Type B pancreatic cell (in vitro differentiated cells): ENCODE data around the gene CDH20. TPM values are rescaled to one million over a fixed set of nuclear protein-coding genes. Genes with fewer than 3 reads are reported as not detected.

ENCODE experiments used
- DNase-seq: peaks from one replicate; pipeline ENCODE4 v3.0.0; 2021; ENCODE audit warnings: mixed read lengths; ENCODE audit not compliant: unreplicated experiment; ENCODE audit errors: extremely low spot score
- H3K27ac Mint-ChIP-seq: 2 replicates; pipeline ENCODE4 v1.8.0; 2021; ENCODE audit warnings: mild to moderate bottlenecking, mixed read lengths
- H3K27me3 Mint-ChIP-seq: 2 replicates; pipeline ENCODE4 v1.8.0; 2021; ENCODE audit warnings: mixed read lengths
- H3K36me3 Mint-ChIP-seq: 2 replicates; pipeline ENCODE4 v1.8.0; 2021; ENCODE audit warnings: mixed read lengths
- H3K4me1 Mint-ChIP-seq: one replicate; pipeline ENCODE4 v1.8.0; 2021; ENCODE audit warnings: mixed read lengths; ENCODE audit not compliant: unreplicated experiment
- H3K4me3 Mint-ChIP-seq: 2 replicates; pipeline ENCODE4 v1.8.0; 2021; ENCODE audit warnings: mild to moderate bottlenecking, mixed read lengths
- H3K9me3 Mint-ChIP-seq: 2 replicates; pipeline ENCODE4 v1.8.0; 2021; ENCODE audit warnings: mixed read lengths
- CTCF ChIP-seq: fragments of 200-600 bp; sonication (generic); conservative IDR thresholded peaks from 2 replicates; pipeline ENCODE4 v1.5.0; 2021; ENCODE audit warnings: antibody characterized with exemption, mild to moderate bottlenecking
- total RNA-seq: library from RNA; stranded (reverse); gene quantifications from 2 replicates; pipeline ENCODE4 v1.2.1, GENCODE V29; 2021; ENCODE audit warnings: low replicate concordance

The CDH20 gene
- total RNA-seq, 1 donor from 2014 or later: 1.6 TPM

GRCh38 chr18:61340148-61340547 is 6.9 kb downstream of the CDH20 start:
- Mint-ChIP-seq H3K36me3 (no peaks in the 10 kb centered on the region), H3K27me3 (peaks cover 30% of the 10 kb centered on the region), H3K9me3 (no peaks in the 10 kb centered on the region), H3K4me1 (peaks cover 7% of the 10 kb centered on the region), H3K27ac (no peak overlapping the region), H3K4me3 (no peak overlapping the region)
- DNase-seq: no peak
- no peak for TF ChIP-seq CTCF

- no peak overlapping the region for H3K27ac Mint-ChIP-seq
- H3K36me3 Mint-ChIP-seq: no peaks in the 10 kb centered on the region
- DNase-seq: no peak
- H3K4me3 Mint-ChIP-seq: no peak overlapping the region
- H3K9me3 Mint-ChIP-seq: no peaks in the 10 kb centered on the region
- TF ChIP-seq CTCF: no peak
- H3K4me1 Mint-ChIP-seq: no peaks in the 10 kb centered on the region
- H3K27me3 Mint-ChIP-seq: no peaks in the 10 kb centered on the region
Measured at GRCh38 chr18:61348230-61348629, 15.0 kb downstream of the CDH20 start.

GRCh38 chr18:61350578-61350977 is 17.3 kb downstream of the CDH20 start:
- no peak for DNase-seq
- Mint-ChIP-seq H3K9me3 (no peaks in the 10 kb centered on the region), H3K27me3 (no peaks in the 10 kb centered on the region), H3K4me3 (no peak overlapping the region), H3K4me1 (no peaks in the 10 kb centered on the region), H3K36me3 (no peaks in the 10 kb centered on the region), H3K27ac (no peak overlapping the region)
- TF ChIP-seq CTCF: no peak

- H3K27me3 Mint-ChIP-seq: no peaks in the 10 kb centered on the region
- no peak for TF ChIP-seq CTCF
- H3K27ac Mint-ChIP-seq: peak overlapping the region; percentile 31
- H3K36me3 Mint-ChIP-seq: no peaks in the 10 kb centered on the region
- no peak for DNase-seq
- H3K9me3 Mint-ChIP-seq: no peaks in the 10 kb centered on the region
- no peaks in the 10 kb centered on the region for H3K4me1 Mint-ChIP-seq
- H3K4me3 Mint-ChIP-seq: no peak overlapping the region
Measured at GRCh38 chr18:61352059-61352458, 18.8 kb downstream of the CDH20 start.

- TF ChIP-seq CTCF: no peak
- no peak overlapping the region for H3K4me3 Mint-ChIP-seq
- H3K36me3 Mint-ChIP-seq: no peaks in the 10 kb centered on the region
- no peaks in the 10 kb centered on the region for H3K27me3 Mint-ChIP-seq
- DNase-seq: no peak
- no peak overlapping the region for H3K27ac Mint-ChIP-seq
- H3K4me1 Mint-ChIP-seq: no peaks in the 10 kb centered on the region
- no peaks in the 10 kb centered on the region for H3K9me3 Mint-ChIP-seq
Measured at GRCh38 chr18:61352611-61353010, 19.4 kb downstream of the CDH20 start.
